MM.1S (cell line): ENCODE measurements around the gene LAGE3.

Experiments used
- DNase-seq: peaks from one replicate; pipeline ENCODE4 v3.0.0-alpha.2; 2015
- H2AFZ ChIP-seq: fragments of 300-600 bp; sonication (generic); 2 replicates; pipeline ENCODE4 v1.6.0; 2016; ENCODE audit warnings: antibody characterized with exemption, low read length
- H3F3A ChIP-seq: fragments of 300-600 bp; sonication (generic); 2 replicates; pipeline ENCODE4 v1.6.1; 2016; ENCODE audit warnings: mild to moderate bottlenecking, antibody characterized with exemption, low read length, moderate library complexity, mixed read lengths; ENCODE audit not compliant: insufficient read depth
- H3K27ac ChIP-seq: fragments of 300-600 bp; sonication (generic); 2 replicates; pipeline ENCODE4 v1.5.1; 2016; ENCODE audit warnings: mild to moderate bottlenecking, low read length
- H3K27me3 ChIP-seq: fragments of 300-600 bp; sonication (generic); replicated peaks from 2 replicates; pipeline ENCODE4 v1.6.0; 2016; ENCODE audit warnings: low read length; ENCODE audit not compliant: insufficient read depth
- H3K36me3 ChIP-seq: fragments of 300-600 bp; sonication (generic); replicated peaks from 2 replicates; pipeline ENCODE4 v1.6.1; 2016; ENCODE audit warnings: mild to moderate bottlenecking, low read length, mixed read lengths; ENCODE audit not compliant: insufficient read depth
- H3K4me1 ChIP-seq: fragments of 300-600 bp; sonication (generic); 2 replicates; pipeline ENCODE4 v1.6.1; 2016; ENCODE audit warnings: low read length, mixed read lengths
- H3K4me2 ChIP-seq: fragments of 300-600 bp; sonication (generic); 2 replicates; pipeline ENCODE4 v1.6.0; 2016; ENCODE audit warnings: low read depth, low read length
- H3K4me3 ChIP-seq: fragments of 300-600 bp; sonication (generic); 2 replicates; pipeline ENCODE4 v1.5.1; 2016; ENCODE audit warnings: low read length, mixed read lengths
- H3K79me2 ChIP-seq: fragments of 300-600 bp; sonication (generic); 2 replicates; pipeline ENCODE4 v1.6.1; 2016; ENCODE audit warnings: mixed run types, low read length, mixed read lengths
- H3K9ac ChIP-seq: fragments of 300-600 bp; sonication (generic); 2 replicates; pipeline ENCODE4 v1.6.1; 2016; ENCODE audit warnings: low read length, mixed read lengths
- H3K9me2 ChIP-seq: fragments of 300-600 bp; sonication (generic); replicated peaks from 2 replicates; pipeline ENCODE4 v1.6.1; 2016; ENCODE audit warnings: mild to moderate bottlenecking, low read length, mixed read lengths; ENCODE audit not compliant: insufficient read depth
- H3K9me3 ChIP-seq: fragments of 300-600 bp; sonication (generic); replicated peaks from 2 replicates; pipeline ENCODE4 v1.6.1; 2016; ENCODE audit warnings: mild to moderate bottlenecking, low read length, mixed read lengths; ENCODE audit not compliant: insufficient read depth
- H4K20me1 ChIP-seq: fragments of 300-600 bp; sonication (generic); 2 replicates; pipeline ENCODE4 v1.6.1; 2016; ENCODE audit warnings: mild to moderate bottlenecking, low read length, moderate library complexity, mixed read lengths; ENCODE audit not compliant: insufficient read depth
- EZH2 ChIP-seq: fragments of 300-600 bp; sonication (generic); optimal IDR thresholded peaks from 2 replicates; pipeline ENCODE3; 2017; ENCODE audit warnings: low read depth, mild to moderate bottlenecking, antibody characterized with exemption, low read length, mixed read lengths
- EZH2phosphoT487 ChIP-seq: fragments of 300-600 bp; sonication (generic); IDR thresholded peaks from 2 replicates; pipeline ENCODE4 v1.6.1; 2018; ENCODE audit warnings: antibody characterized with exemption, low read length
- TF ChIP-seq, protein P1 (sequence below): fragments of 300-600 bp; sonication (generic); IDR thresholded peaks from 2 replicates; pipeline ENCODE4 v1.5.1; 2016; ENCODE audit warnings: antibody characterized with exemption, low read length, mixed read lengths

LAGE3 gene

DNA sequence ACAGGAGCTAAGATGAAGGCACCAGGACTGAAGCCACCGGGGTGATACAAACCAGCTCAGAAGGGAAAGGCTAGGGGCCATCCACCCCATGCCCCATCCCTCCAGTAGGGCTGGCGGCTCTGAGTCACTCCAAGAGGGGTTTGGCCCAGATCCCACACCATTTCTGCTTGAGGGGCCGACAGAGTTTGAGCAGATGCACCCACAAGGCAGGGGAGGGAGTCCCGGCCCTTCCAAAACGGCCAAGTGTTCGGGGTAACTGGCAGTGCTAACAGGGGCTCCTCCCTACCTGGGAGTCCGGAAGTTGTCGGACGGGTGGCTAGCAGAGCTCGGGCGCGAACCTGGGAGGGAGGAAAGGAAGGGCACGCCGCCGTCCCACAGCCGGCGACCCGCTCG, 10.9 kb upstream of the LAGE3 start:
- no peaks in the 10 kb centered on the region for H3K9me2 ChIP-seq
- peak; percentile 43 for DNase-seq
- TF ChIP-seq, protein P1, sequence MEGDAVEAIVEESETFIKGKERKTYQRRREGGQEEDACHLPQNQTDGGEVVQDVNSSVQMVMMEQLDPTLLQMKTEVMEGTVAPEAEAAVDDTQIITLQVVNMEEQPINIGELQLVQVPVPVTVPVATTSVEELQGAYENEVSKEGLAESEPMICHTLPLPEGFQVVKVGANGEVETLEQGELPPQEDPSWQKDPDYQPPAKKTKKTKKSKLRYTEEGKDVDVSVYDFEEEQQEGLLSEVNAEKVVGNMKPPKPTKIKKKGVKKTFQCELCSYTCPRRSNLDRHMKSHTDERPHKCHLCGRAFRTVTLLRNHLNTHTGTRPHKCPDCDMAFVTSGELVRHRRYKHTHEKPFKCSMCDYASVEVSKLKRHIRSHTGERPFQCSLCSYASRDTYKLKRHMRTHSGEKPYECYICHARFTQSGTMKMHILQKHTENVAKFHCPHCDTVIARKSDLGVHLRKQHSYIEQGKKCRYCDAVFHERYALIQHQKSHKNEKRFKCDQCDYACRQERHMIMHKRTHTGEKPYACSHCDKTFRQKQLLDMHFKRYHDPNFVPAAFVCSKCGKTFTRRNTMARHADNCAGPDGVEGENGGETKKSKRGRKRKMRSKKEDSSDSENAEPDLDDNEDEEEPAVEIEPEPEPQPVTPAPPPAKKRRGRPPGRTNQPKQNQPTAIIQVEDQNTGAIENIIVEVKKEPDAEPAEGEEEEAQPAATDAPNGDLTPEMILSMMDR = no peak
- no peak for TF ChIP-seq EZH2phosphoT487
- TF ChIP-seq EZH2 = no peak
- peak overlapping the region; percentile 78 for H3K9ac ChIP-seq
- peaks cover 3% of the 10 kb centered on the region for H3F3A ChIP-seq
- 0 out of 2 replicates have a peak overlapping the region, but pooled peaks have one; percentile 31 for H2AFZ ChIP-seq
- H3K9me3 ChIP-seq = no peaks in the 10 kb centered on the region
- peak overlapping the region; percentile 48; the same call in 1 of the 2 replicates for H3K27ac ChIP-seq
- H3K4me2 ChIP-seq = peak overlapping the region; percentile 91
- H3K36me3 ChIP-seq = no peaks in the 10 kb centered on the region
- 0 out of 2 replicates have a peak, but pooled peaks cover 4% of the 10 kb centered on the region for H3K4me1 ChIP-seq
- peak overlapping the region; percentile 76 for H3K4me3 ChIP-seq
- H3K79me2 ChIP-seq = peaks cover 26% of the 10 kb centered on the region
- no peaks in the 10 kb centered on the region for H4K20me1 ChIP-seq
- no peaks in the 10 kb centered on the region for H3K27me3 ChIP-seq

DNA sequence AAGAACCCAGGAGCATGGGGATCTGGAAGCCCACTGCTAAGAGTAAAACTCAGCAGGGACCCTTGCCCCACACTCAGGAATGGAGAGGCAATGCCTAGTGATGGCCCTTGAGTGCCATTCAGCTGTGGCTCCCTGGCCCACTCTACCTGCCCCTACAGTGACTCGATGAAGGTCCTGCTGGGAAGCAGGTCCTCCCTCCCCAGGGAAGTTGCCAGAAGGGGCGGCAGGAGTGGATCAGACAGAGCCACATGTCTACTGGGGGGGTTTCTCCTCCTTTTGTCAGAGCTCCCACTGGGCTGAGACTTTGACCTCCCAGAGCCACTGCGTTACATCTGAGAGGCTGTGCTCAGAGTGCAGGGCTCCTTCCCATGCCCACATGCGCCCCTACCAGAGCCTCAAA, 10.1 kb upstream of the LAGE3 start:
- Histone ChIP-seq H3K27ac (no peak overlapping the region), H3K27me3 (no peaks in the 10 kb centered on the region), H3K4me1 (0 out of 2 replicates have a peak, but pooled peaks cover 4% of the 10 kb centered on the region), H3K4me3 (peak overlapping the region; percentile 76), H2AFZ (no peak overlapping the region), H3K9me2 (no peaks in the 10 kb centered on the region), H3K79me2 (peaks cover 32% of the 10 kb centered on the region), H3K4me2 (peak overlapping the region; percentile 91), H4K20me1 (no peaks in the 10 kb centered on the region), H3F3A (peaks cover 3% of the 10 kb centered on the region), H3K36me3 (no peaks in the 10 kb centered on the region; the same call in 1 of the 2 replicates), H3K9ac (no peak overlapping the region), H3K9me3 (no peaks in the 10 kb centered on the region)
- DNase-seq = no peak
- TF ChIP-seq EZH2 = no peak
- TF ChIP-seq, protein P1 = no peak
- TF ChIP-seq EZH2phosphoT487 = no peak

DNA sequence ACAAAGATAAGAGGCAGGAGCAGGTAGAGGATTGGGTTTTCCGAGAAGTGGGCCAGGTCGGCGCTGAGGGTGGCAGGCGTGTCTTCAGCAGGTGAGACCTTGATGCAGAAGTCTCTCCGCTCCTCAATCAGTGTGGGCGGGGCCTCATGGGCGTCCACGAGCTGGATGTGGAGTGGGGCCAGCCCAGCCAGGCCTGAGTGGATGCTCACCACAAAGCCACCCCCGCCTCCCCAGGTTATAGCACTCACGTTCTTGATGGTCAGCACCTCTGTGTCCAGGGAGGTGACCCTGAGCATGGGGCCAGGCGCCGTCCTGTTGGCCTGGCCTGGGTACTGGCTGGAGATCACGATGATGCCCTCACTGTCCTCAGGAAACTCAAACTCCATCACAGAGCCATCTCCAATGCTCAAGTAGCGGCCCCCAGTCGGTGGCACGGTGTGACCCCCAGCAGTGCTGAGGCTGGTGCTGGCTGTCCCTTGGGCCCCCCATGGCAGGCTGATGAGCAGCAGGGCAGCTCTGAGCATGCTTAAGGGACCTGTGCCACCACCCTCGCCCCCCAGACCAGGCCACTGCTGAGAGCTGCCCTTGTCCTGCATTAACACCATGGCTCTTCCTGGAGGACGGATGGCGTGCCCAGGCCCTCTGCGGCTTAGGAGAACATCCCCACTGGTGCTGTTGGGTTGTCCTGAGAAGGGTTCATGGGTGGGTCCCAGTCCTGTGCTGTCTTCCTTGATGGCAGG, 9.4 kb upstream of the LAGE3 start:
- Histone ChIP-seq H3K4me1 (0 out of 2 replicates have a peak, but pooled peaks cover 4% of the 10 kb centered on the region), H3K4me2 (no peak overlapping the region), H3K9me2 (no peaks in the 10 kb centered on the region), H4K20me1 (no peaks in the 10 kb centered on the region), H3K79me2 (peaks cover 32% of the 10 kb centered on the region), H3K27me3 (no peaks in the 10 kb centered on the region), H3F3A (peaks cover 3% of the 10 kb centered on the region), H2AFZ (no peak overlapping the region), H3K9me3 (no peaks in the 10 kb centered on the region), H3K27ac (no peak overlapping the region), H3K4me3 (no peak overlapping the region), H3K9ac (no peak overlapping the region), H3K36me3 (no peaks in the 10 kb centered on the region; the same call in 1 of the 2 replicates)
- no peak for DNase-seq
- no peak for TF ChIP-seq EZH2phosphoT487
- TF ChIP-seq, protein P1 = no peak
- TF ChIP-seq EZH2 = no peak
